GM12878 (cell line): ENCODE results near the gene TSHZ2. TPM values are rescaled to one million over a fixed set of nuclear protein-coding genes. Genes with fewer than 3 reads are reported as not detected.

Experiments
- ATAC-seq: fragments of 200-7000 bp; cut with Tn5 transposase; 3 replicates; pipeline ENCODE4 v1.9.1; 2020; ENCODE audit warnings: mild to moderate bottlenecking, moderate library complexity
- BruUV-seq: library from RNA; stranded (reverse); fragments of 400-500 nt; replicated peaks from 2 replicates; lab custom pipeline; 2021; lab: Mats Ljungman, UMichigan
- CTCF ChIA-PET: fragments of 300-600 bp; sonication (Branson Sonifier 250); formaldehyde crosslinking; extraction: SDS; loops from one replicate; lab custom pipeline; 2021; ENCODE audit warnings: inconsistent platforms; lab: Yijun Ruan, JAX
- POLR2A ChIA-PET: fragments of 350-600 bp; formaldehyde crosslinking; extraction: SDS; loops from one replicate; lab custom pipeline; 2021; ENCODE audit warnings: inconsistent platforms; lab: Charles Lee
- RAD21 ChIA-PET: fragments of 300-600 bp; sonication (Branson Sonifier 250); formaldehyde crosslinking; loops from one replicate; lab custom pipeline; 2023; ENCODE audit warnings: antibody characterized with exemption; ENCODE audit not compliant: unreplicated experiment; lab: Charles Lee
- SMC1A ChIA-PET: fragments of 300-600 bp; sonication (Branson Sonifier 250); formaldehyde crosslinking; loops from one replicate; lab custom pipeline; 2023; ENCODE audit not compliant: unreplicated experiment, uncharacterized antibody; lab: Charles Lee
- DNase-seq: peaks from one replicate; pipeline ENCODE4 v3.0.0-alpha.2; 2011; ENCODE audit warnings: low read depth, low spot score
- FAIRE-seq: peaks from 3 replicates; lab custom pipeline; 2011; peaks lifted over from hg19 to GRCh38; lab: Jason Lieb, UNC
- H2AFZ ChIP-seq: 2 replicates; pipeline ENCODE4 v1.6.0; 2011; ENCODE audit warnings: low read depth, low read length, control low read depth; ENCODE audit not compliant: control insufficient read depth
- H3K27ac ChIP-seq: 2 replicates; pipeline ENCODE4 v1.5.1; 2011; ENCODE audit warnings: control low read depth; ENCODE audit not compliant: control insufficient read depth, insufficient read depth
- H3K27me3 ChIP-seq, 2 experiments: replicated peaks in 1 of 2; 2 replicates each; pipeline versions ENCODE4 v1.6.0 to v1.6.1; 2011; ENCODE audit warnings: low read length in 1 of 2; ENCODE audit not compliant: control insufficient read depth in 2 of 2, insufficient read depth in 2 of 2
- H3K36me3 ChIP-seq, 2 experiments: 2 replicates each; pipeline ENCODE4 v1.5.1; 2011; ENCODE audit warnings: low read length in 1 of 2; ENCODE audit not compliant: control insufficient read depth in 2 of 2, insufficient read depth in 2 of 2
- H3K4me1 ChIP-seq: 2 replicates; pipeline ENCODE4 v1.6.1; 2011; ENCODE audit warnings: mild to moderate bottlenecking, low read length, moderate library complexity, mixed read lengths; ENCODE audit not compliant: control insufficient read depth, insufficient read depth
- H3K4me2 ChIP-seq: 2 replicates; pipeline ENCODE4 v1.6.0; 2011; ENCODE audit warnings: control low read depth; ENCODE audit not compliant: control insufficient read depth, insufficient read depth
- H3K4me3 ChIP-seq: fragments of 200-600 bp; sonication (generic); 2 replicates; pipeline ENCODE4 v1.5.1; 2016
- H3K79me2 ChIP-seq: 2 replicates; pipeline ENCODE4 v1.6.0; 2011; ENCODE audit warnings: low read length; ENCODE audit not compliant: control insufficient read depth, insufficient read depth
- H3K9ac ChIP-seq: 2 replicates; pipeline ENCODE4 v1.8.0; 2011; ENCODE audit warnings: low read length, control low read depth, mixed read lengths; ENCODE audit not compliant: control insufficient read depth, insufficient read depth
- H3K9me3 ChIP-seq: replicated peaks from 3 replicates; pipeline ENCODE4 v1.5.1; 2011; ENCODE audit warnings: mild to moderate bottlenecking, low read length; ENCODE audit not compliant: control insufficient read depth, insufficient read depth
- H4K20me1 ChIP-seq: 2 replicates; pipeline ENCODE4 v1.6.0; 2011; ENCODE audit not compliant: control insufficient read depth, insufficient read depth
- CREB1 ChIP-seq: IDR thresholded peaks from 2 replicates; pipeline ENCODE4 v1.6.1; 2012; ENCODE audit warnings: low read depth, mild to moderate bottlenecking, inconsistent platforms
- EZH2 ChIP-seq: IDR thresholded peaks from 2 replicates; pipeline ENCODE4 v1.6.1; 2012; ENCODE audit warnings: low read depth, mild to moderate bottlenecking, control low read depth, inconsistent platforms, low read length, borderline replicate concordance; ENCODE audit not compliant: control insufficient read depth
- HDGF ChIP-seq: fragments of 450-650 bp; IDR thresholded peaks from 2 replicates; pipeline ENCODE4 v1.6.1; 2016; ENCODE audit warnings: antibody characterized with exemption
- KLF5 ChIP-seq: fragments of 450-650 bp; IDR thresholded peaks from 2 replicates; pipeline ENCODE4 v1.6.1; 2014; ENCODE audit warnings: mild to moderate bottlenecking; ENCODE audit not compliant: partially characterized antibody
- NFYA ChIP-seq: IDR thresholded peaks from 2 replicates; pipeline ENCODE4 v1.6.1; 2011; ENCODE audit warnings: low read depth, mild to moderate bottlenecking, low read length, improper control_type of control experiment, borderline replicate concordance
- NKRF ChIP-seq: fragments of 450-650 bp; conservative IDR thresholded peaks from 2 replicates; pipeline ENCODE4 v1.6.1; 2017; ENCODE audit warnings: mild to moderate bottlenecking, moderate library complexity
- TCF7 ChIP-seq: IDR thresholded peaks from 2 replicates; pipeline ENCODE4 v1.6.1; 2014; ENCODE audit warnings: antibody characterized with exemption, borderline replicate concordance
- USF1 ChIP-seq: IDR thresholded peaks from 2 replicates; pipeline ENCODE4 v1.6.1; 2011; ENCODE audit warnings: borderline replicate concordance, low read depth, mild to moderate bottlenecking, moderate library complexity, mixed read lengths, low read length; ENCODE audit not compliant: insufficient read depth; ENCODE audit errors: extremely low read length
- WRNIP1 ChIP-seq: IDR thresholded peaks from 2 replicates; pipeline ENCODE4 v1.6.1; 2011; ENCODE audit warnings: low read depth, low read length, improper control_type of control experiment, borderline replicate concordance
- WGBS: methylation state at CpG from one replicate; pipeline ENCODE4 v1.1.6; 2016; ENCODE audit warnings: low lambda C conversion rate; ENCODE audit not compliant: insufficient replicate concordance, insufficient coverage; ENCODE audit errors: missing lambda C conversion rate; 5-methylcytosine and 5-hydroxymethylcytosine counted together
- in situ Hi-C: fragments of 300-500 bp; cut with MboI; formaldehyde crosslinking; loops from 9 replicates; pipeline ENCODE4 v1.14.3; 2018; ENCODE audit warnings: mixed read lengths
- intact Hi-C: fragments of 100-400 bp; cut with micrococcal nuclease; formaldehyde crosslinking; loops from one replicate; pipeline ENCODE4 v1.14.2; 2022; ENCODE audit not compliant: unreplicated experiment
- polyA plus RNA-seq, 11 experiments: library from polyadenylated mRNA; depleted of rRNA in 4 of 11; unstranded in 6 of 11; stranded (reverse) in 5 of 11; fragments of >200 nt; fragmentation: Nextera tagmentation in 4 of 11; fragmentation: Illumina TruSeq in 1 of 11; extraction: Ambion mirVana in 4 of 11; extraction: Trizol in 1 of 11; gene quantifications; 1 replicate in 1 of 11; 2 replicates in 10 of 11; pipeline versions ENCODE4 v1.2.1 to v1.2.3, GENCODE V29; 2011 to 2016; ENCODE audit warnings: inconsistent platforms in 2 of 11, missing spikeins in 2 of 11, low read depth in 1 of 11
- total RNA-seq, 4 experiments: library from RNA; depleted of rRNA in 3 of 4; stranded (reverse); fragments of >200 nt in 3 of 4; fragmentation: Illumina TruSeq in 1 of 4; extraction: Trizol in 1 of 4; gene quantifications; 2 replicates each; pipeline versions ENCODE4 v1.2.1 to v1.2.3, GENCODE V29; 2013 to 2021
- TF ChIP-seq, protein P1 (sequence below): fragments of 450-650 bp; IDR thresholded peaks from 2 replicates; pipeline ENCODE4 v1.6.1; 2016; ENCODE audit warnings: mild to moderate bottlenecking, moderate library complexity, borderline replicate concordance

The TSHZ2 gene
- total and polyA plus RNA-seq, 10 of the 15 experiments (the other 5 are each of a cell fraction or from before 2014, with no cell fraction given) = 0.01 to 0.86 (median 0.13) TPM; not detected in 2

DNA sequence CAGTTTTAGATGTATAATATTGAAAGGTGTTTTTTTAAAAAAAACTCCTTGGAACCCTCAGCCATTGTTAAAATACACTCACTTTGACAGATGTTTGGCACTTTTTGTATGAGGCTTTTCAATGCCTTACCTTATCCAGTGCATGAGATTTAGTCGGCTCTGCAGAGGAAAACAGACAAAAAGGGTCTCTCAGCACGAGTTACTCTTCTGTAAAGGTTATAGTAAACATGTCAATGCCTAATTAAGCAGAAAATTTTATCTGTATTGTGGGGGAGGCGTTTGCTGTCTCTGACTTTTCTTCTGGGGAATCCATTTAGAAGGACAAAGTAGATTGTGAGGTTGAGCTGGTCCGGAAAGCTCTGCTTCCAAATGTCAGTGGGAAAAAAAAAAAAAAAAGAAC is 278.3 kb downstream of the TSHZ2 start (continued):
- TF ChIP-seq USF1 = no peak
- TF ChIP-seq CREB1 = no peak
- no peak for TF ChIP-seq TCF7
- no peak for TF ChIP-seq NFYA

GRCh38 chr20:53252002-53252401 is 279.8 kb downstream of the TSHZ2 start:
- RAD21 ChIA-PET = no interaction called here
- Histone ChIP-seq H3K27ac (no peak overlapping the region), H3K27me3 (no peaks in the 10 kb centered on the region), H3K4me2 (no peak overlapping the region), H3K9me3 (no peaks in the 10 kb centered on the region), H3K4me1 (no peaks in the 10 kb centered on the region), H2AFZ (no peak overlapping the region), H3K36me3 (no peaks in the 10 kb centered on the region), H3K79me2 (no peaks in the 10 kb centered on the region), H3K9ac (no peak overlapping the region), H3K4me3 (no peak overlapping the region), H4K20me1 (no peaks in the 10 kb centered on the region)
- POLR2A ChIA-PET = no interaction called here
- CTCF ChIA-PET = no interaction called here
- whole genome bisulfite sequencing = 29% methylated on average over 5 of the region's 5 CpGs
- no peak for FAIRE-seq
- in situ Hi-C loops (no loop called here), intact Hi-C loops (loop anchor here (10.0 kb wide), 1 partner anchor 283 kb away; no protein-coding TSS in a partner anchor)
- TF ChIP-seq HDGF = no peak
- TF ChIP-seq NKRF = no peak
- no peak for TF ChIP-seq WRNIP1
- no peak for TF ChIP-seq EZH2
- TF ChIP-seq, protein P1, sequence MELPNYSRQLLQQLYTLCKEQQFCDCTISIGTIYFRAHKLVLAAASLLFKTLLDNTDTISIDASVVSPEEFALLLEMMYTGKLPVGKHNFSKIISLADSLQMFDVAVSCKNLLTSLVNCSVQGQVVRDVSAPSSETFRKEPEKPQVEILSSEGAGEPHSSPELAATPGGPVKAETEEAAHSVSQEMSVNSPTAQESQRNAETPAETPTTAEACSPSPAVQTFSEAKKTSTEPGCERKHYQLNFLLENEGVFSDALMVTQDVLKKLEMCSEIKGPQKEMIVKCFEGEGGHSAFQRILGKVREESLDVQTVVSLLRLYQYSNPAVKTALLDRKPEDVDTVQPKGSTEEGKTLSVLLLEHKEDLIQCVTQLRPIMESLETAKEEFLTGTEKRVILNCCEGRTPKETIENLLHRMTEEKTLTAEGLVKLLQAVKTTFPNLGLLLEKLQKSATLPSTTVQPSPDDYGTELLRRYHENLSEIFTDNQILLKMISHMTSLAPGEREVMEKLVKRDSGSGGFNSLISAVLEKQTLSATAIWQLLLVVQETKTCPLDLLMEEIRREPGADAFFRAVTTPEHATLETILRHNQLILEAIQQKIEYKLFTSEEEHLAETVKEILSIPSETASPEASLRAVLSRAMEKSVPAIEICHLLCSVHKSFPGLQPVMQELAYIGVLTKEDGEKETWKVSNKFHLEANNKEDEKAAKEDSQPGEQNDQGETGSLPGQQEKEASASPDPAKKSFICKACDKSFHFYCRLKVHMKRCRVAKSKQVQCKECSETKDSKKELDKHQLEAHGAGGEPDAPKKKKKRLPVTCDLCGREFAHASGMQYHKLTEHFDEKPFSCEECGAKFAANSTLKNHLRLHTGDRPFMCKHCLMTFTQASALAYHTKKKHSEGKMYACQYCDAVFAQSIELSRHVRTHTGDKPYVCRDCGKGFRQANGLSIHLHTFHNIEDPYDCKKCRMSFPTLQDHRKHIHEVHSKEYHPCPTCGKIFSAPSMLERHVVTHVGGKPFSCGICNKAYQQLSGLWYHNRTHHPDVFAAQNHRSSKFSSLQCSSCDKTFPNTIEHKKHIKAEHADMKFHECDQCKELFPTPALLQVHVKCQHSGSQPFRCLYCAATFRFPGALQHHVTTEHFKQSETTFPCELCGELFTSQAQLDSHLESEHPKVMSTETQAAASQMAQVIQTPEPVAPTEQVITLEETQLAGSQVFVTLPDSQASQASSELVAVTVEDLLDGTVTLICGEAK = no peak
- TF ChIP-seq KLF5 = no peak
- ATAC-seq = no peak
- BruUV-seq = no TSS peak
- SMC1A ChIA-PET = no interaction called here
- no peak for DNase-seq
